OCI-LY3 (cell line): ENCODE results near the gene FYB1.

Experiments
- EZH2phosphoT487 ChIP-seq: fragments of 200-600 bp; shearing (Covaris generic); IDR thresholded peaks from 2 replicates; pipeline ENCODE4 v1.6.1; 2018; ENCODE audit warnings: antibody characterized with exemption, mixed run types, low read depth
- TF ChIP-seq, protein P1 (sequence below): fragments of 200-600, 300-600 bp; sonication (generic); IDR thresholded peaks from 2 replicates; pipeline ENCODE4 v1.5.1; 2014; ENCODE audit warnings: antibody characterized with exemption, low read length, low read depth

DNA sequence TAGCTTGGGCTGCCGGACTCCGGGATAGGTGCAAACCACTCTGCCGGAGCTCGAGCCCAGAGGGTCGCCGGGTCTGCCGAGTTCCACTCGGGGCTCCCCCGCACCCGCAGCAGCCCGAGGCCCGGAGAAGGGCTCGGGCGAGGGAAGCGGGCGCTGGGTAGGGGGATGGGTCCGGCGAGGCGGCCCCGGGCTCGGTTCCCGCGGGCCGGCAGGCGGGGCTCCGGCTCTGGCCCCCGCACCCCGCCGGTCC is 145.7 kb downstream of the FYB1 start:
- TF ChIP-seq, protein P1, sequence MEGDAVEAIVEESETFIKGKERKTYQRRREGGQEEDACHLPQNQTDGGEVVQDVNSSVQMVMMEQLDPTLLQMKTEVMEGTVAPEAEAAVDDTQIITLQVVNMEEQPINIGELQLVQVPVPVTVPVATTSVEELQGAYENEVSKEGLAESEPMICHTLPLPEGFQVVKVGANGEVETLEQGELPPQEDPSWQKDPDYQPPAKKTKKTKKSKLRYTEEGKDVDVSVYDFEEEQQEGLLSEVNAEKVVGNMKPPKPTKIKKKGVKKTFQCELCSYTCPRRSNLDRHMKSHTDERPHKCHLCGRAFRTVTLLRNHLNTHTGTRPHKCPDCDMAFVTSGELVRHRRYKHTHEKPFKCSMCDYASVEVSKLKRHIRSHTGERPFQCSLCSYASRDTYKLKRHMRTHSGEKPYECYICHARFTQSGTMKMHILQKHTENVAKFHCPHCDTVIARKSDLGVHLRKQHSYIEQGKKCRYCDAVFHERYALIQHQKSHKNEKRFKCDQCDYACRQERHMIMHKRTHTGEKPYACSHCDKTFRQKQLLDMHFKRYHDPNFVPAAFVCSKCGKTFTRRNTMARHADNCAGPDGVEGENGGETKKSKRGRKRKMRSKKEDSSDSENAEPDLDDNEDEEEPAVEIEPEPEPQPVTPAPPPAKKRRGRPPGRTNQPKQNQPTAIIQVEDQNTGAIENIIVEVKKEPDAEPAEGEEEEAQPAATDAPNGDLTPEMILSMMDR = no peak
- no peak for TF ChIP-seq EZH2phosphoT487
